IMR-90 (cell line): ENCODE results near the gene SH3BP2. TPM values are rescaled to one million over a fixed set of nuclear protein-coding genes. Genes with fewer than 3 reads are reported as not detected.

Source experiments
- ATAC-seq: fragments of 200-7000 bp; cut with Tn5 transposase; 2 replicates; pipeline ENCODE4 v1.9.1; 2020; ENCODE audit warnings: low read depth, mild to moderate bottlenecking, moderate library complexity
- BruUV-seq: library from RNA; stranded (reverse); fragments of 400-500 nt; replicated peaks from 2 replicates; lab custom pipeline; 2021; lab: Mats Ljungman, UMichigan
- CTCF ChIA-PET: fragments of 300-600 bp; formaldehyde crosslinking; extraction: SDS; loops from one replicate; lab custom pipeline; 2021; ENCODE audit warnings: antibody characterized with exemption; lab: Yijun Ruan, JAX
- POLR2A ChIA-PET: fragments of 300-600 bp; sonication (Branson Sonifier 250); formaldehyde crosslinking; loops from one replicate; lab custom pipeline; 2022; ENCODE audit warnings: antibody characterized with exemption; ENCODE audit not compliant: unreplicated experiment; lab: Charles Lee
- DNase-seq: peaks from one replicate; pipeline ENCODE4 v3.0.0; 2013
- H2AFZ ChIP-seq: replicated peaks from 2 replicates; pipeline ENCODE3; 2013; ENCODE audit warnings: low read length, mild to moderate bottlenecking; ENCODE audit not compliant: poor library complexity
- H2AK5ac ChIP-seq: 2 replicates; pipeline ENCODE4 v1.6.1; 2013; ENCODE audit warnings: low read depth, low read length, inconsistent platforms
- H2AK9ac ChIP-seq: replicated peaks from 2 replicates; pipeline ENCODE3; 2013; ENCODE audit warnings: mild to moderate bottlenecking, low read depth, low read length, moderate library complexity; ENCODE audit not compliant: poor library complexity
- H2BK120ac ChIP-seq: 2 replicates; pipeline ENCODE4 v1.6.1; 2013; ENCODE audit warnings: low read depth, low read length, inconsistent platforms
- H2BK15ac ChIP-seq: 3 replicates; pipeline ENCODE4 v1.6.1; 2013; ENCODE audit warnings: low read depth, low read length, inconsistent platforms
- H2BK20ac ChIP-seq: 2 replicates; pipeline ENCODE4 v1.6.1; 2013; ENCODE audit warnings: low read depth, mild to moderate bottlenecking, inconsistent platforms, low read length, moderate library complexity
- H2BK5ac ChIP-seq: 2 replicates; pipeline ENCODE4 v1.6.1; 2013; ENCODE audit warnings: mild to moderate bottlenecking, low read depth, low read length, inconsistent platforms; ENCODE audit not compliant: poor library complexity, severe bottlenecking
- H3K14ac ChIP-seq: replicated peaks from 2 replicates; pipeline ENCODE4 v1.6.1; 2013; ENCODE audit warnings: low read depth, low read length, inconsistent platforms
- H3K18ac ChIP-seq: 2 replicates; pipeline ENCODE4 v1.6.1; 2013; ENCODE audit warnings: low read depth, low read length, control low read depth
- H3K23ac ChIP-seq: 2 replicates; pipeline ENCODE4 v1.6.1; 2013; ENCODE audit warnings: low read depth, low read length, inconsistent platforms
- H3K27ac ChIP-seq: 2 replicates; pipeline ENCODE4 v1.5.1; 2013; ENCODE audit warnings: mild to moderate bottlenecking, control low read depth, low read length; ENCODE audit not compliant: insufficient read depth
- H3K27me3 ChIP-seq: 2 replicates; pipeline ENCODE4 v1.6.1; 2013; ENCODE audit warnings: low read length; ENCODE audit not compliant: control insufficient read depth, insufficient read depth
- H3K36me3 ChIP-seq: 2 replicates; pipeline ENCODE4 v1.6.1; 2013; ENCODE audit warnings: low read length, mixed read lengths; ENCODE audit not compliant: control insufficient read depth, insufficient read depth
- H3K4ac ChIP-seq: 2 replicates; pipeline ENCODE4 v1.6.1; 2013; ENCODE audit warnings: low read depth, low read length, inconsistent platforms
- H3K4me1 ChIP-seq: 2 replicates; pipeline ENCODE4 v1.6.1; 2013; ENCODE audit warnings: low read length, mixed read lengths; ENCODE audit not compliant: control insufficient read depth, insufficient read depth
- H3K4me2 ChIP-seq: 2 replicates; pipeline ENCODE4 v1.6.1; 2013; ENCODE audit warnings: low read depth, mild to moderate bottlenecking, control low read depth, low read length, moderate library complexity
- H3K4me3 ChIP-seq: 2 replicates; pipeline ENCODE4 v1.5.1; 2013; ENCODE audit warnings: low read depth, mild to moderate bottlenecking, control low read depth, low read length, moderate library complexity; ENCODE audit not compliant: insufficient read depth
- H3K56ac ChIP-seq: 2 replicates; pipeline ENCODE4 v1.6.1; 2013; ENCODE audit warnings: low read length, inconsistent platforms; ENCODE audit not compliant: insufficient read depth; ENCODE audit errors: extremely low read depth
- H3K79me1 ChIP-seq, 2 experiments: 2 replicates each; pipeline ENCODE4 v1.6.1; 2013; ENCODE audit warnings: low read length in 2 of 2, inconsistent platforms in 1 of 2, low read depth in 1 of 2
- H3K9ac ChIP-seq: 2 replicates; pipeline ENCODE4 v1.6.1; 2013; ENCODE audit warnings: low read depth, low read length, control low read depth
- H3K9me1 ChIP-seq: 2 replicates; pipeline ENCODE4 v1.6.1; 2013; ENCODE audit warnings: low read length, inconsistent platforms; ENCODE audit not compliant: insufficient read depth
- H3K9me3 ChIP-seq: 2 replicates; pipeline ENCODE4 v1.6.1; 2013; ENCODE audit warnings: low read length; ENCODE audit not compliant: control insufficient read depth, insufficient read depth
- H4K20me1 ChIP-seq: 2 replicates; pipeline ENCODE4 v1.6.1; 2013; ENCODE audit warnings: low read length, inconsistent platforms; ENCODE audit not compliant: insufficient read depth
- H4K5ac ChIP-seq: 2 replicates; pipeline ENCODE4 v1.6.1; 2013; ENCODE audit warnings: mild to moderate bottlenecking, low read depth, low read length, control low read depth
- H4K8ac ChIP-seq, 2 experiments: 2 replicates each; pipeline ENCODE4 v1.6.1; 2013; ENCODE audit warnings: low read depth in 2 of 2, low read length in 2 of 2, control low read depth in 1 of 2, inconsistent platforms in 1 of 2
- H4K91ac ChIP-seq: 2 replicates; pipeline ENCODE4 v1.6.1; 2013; ENCODE audit warnings: low read depth, low read length, inconsistent platforms; ENCODE audit not compliant: insufficient read depth
- RAD21 ChIP-seq: IDR thresholded peaks from 2 replicates; pipeline ENCODE4 v1.6.1; 2012; ENCODE audit warnings: low read length, improper control_type of control experiment
- SMC3 ChIP-seq: fragments of 150-350 bp; IDR thresholded peaks from 2 replicates; pipeline ENCODE4 v1.6.1; 2016; ENCODE audit warnings: low read depth, mild to moderate bottlenecking, antibody characterized with exemption, low read length, moderate library complexity
- WGBS, 2 experiments: methylation state at CpG; one replicate each; pipeline versions ENCODE4 v1.1.5 to v1.1.7; 2013; ENCODE audit warnings: missing lambda C conversion rate in 2 of 2; ENCODE audit not compliant: insufficient read length in 1 of 2; ENCODE audit errors: extremely low coverage in 2 of 2; 5-methylcytosine and 5-hydroxymethylcytosine counted together
- dilution Hi-C: fragments of 300-500 bp; cut with HindIII; formaldehyde crosslinking; loops from one replicate; pipeline ENCODE4 v1.14.3; 2018; ENCODE audit warnings: low sequenced_read_pairs; ENCODE audit not compliant: unreplicated experiment
- in situ Hi-C: fragments of 300-500 bp; cut with MboI; formaldehyde crosslinking; loops from 3 replicates; pipeline ENCODE4 v1.14.3; 2019; ENCODE audit warnings: low sequenced_read_pairs, inconsistent platforms, mixed read lengths
- intact Hi-C: fragments of 100-400 bp; cut with micrococcal nuclease; formaldehyde crosslinking; loops from 2 replicates; pipeline ENCODE4 v1.10.0; 2022
- polyA plus RNA-seq, 3 experiments: library from polyadenylated mRNA; depleted of rRNA; stranded (reverse); fragments of >200 nt; gene quantifications; 2 replicates each; pipeline ENCODE4 v1.2.3, GENCODE V29; 2012; ENCODE audit warnings: low replicate concordance in 1 of 3
- total RNA-seq: library from RNA; depleted of rRNA; stranded (reverse); fragments of >200 nt; gene quantifications from 2 replicates; pipeline ENCODE4 v1.2.3, GENCODE V29; 2012

The SH3BP2 gene
- total and polyA plus RNA-seq, 2 of the 4 experiments (the other 2 are of a cell fraction), result 9.0 to 37.2 TPM

DNA sequence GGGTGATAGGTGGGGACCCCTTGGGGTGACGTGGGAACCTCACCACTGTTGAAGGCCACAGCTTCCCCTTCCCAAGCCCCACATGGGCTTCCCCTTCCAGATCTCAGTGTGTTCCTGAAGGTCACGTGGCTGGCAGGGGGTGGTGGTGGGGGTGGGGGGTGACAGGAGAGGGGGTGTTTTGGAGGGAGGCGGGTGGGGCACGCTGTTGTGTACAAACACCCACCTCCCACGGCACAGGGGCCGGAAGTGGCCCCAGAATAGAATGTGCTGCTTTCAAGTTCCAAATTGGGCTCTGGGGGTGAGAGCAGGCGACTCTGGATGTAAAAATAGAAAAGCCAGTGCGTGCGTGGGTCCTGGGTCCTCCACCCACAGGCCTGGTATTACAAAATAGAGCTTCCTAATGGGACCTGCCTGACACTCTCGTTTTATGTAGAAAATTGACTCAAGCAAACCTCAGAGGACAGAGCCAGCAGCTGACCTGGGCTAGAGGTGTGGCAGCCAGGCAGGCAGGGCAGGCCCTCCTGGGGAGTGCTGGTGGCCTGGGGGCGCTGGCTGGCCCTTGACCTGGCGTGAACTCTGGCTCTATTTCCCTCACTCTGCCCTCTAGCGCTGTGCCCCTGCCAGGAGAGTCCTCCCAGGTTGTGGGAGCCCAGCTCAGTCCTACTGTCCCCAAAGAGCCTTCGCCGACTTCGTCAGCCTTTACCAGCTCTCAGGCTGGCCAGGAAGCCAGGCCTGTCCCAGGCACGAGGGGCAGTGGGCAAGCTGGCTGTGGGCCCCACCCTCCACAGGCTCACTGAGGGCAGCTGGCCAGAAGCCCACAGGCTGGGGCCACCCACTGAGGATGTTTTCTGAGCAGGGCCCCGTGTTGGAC lies 5.4 kb upstream of the SH3BP2 start:
- BruUV-seq, result no TSS peak
- dilution Hi-C loops (no loop called here), intact Hi-C loops (no loop called here), in situ Hi-C loops (no loop called here)
- Histone ChIP-seq H3K4me1 (peaks cover 2% of the 10 kb centered on the region; the same call in 1 of the 2 replicates), H3K79me1 (no peaks in the 10 kb centered on the region), H2BK5ac (no peak overlapping the region), H2AK5ac (peak overlapping the region; percentile 28; the same call in 1 of the 2 replicates), H3K23ac (no peak overlapping the region), H4K5ac (no peak overlapping the region), H4K8ac (no peak overlapping the region), H2BK15ac (no peak overlapping the region), H3K4ac (no peak overlapping the region), H3K18ac (no peak overlapping the region), H2AFZ (no peak overlapping the region), H3K56ac (no peak overlapping the region), H2BK120ac (no peak overlapping the region), H3K4me2 (no peak overlapping the region), H3K36me3 (no peaks in the 10 kb centered on the region), H4K91ac (no peak overlapping the region), H3K27me3 (peaks cover 3% of the 10 kb centered on the region), H3K9me1 (no peaks in the 10 kb centered on the region), H4K20me1 (no peaks in the 10 kb centered on the region), H3K14ac (no peak overlapping the region), H2AK9ac (no peak overlapping the region), H3K9ac (no peak overlapping the region), H2BK20ac (no peak overlapping the region), H3K9me3 (peaks cover 4% of the 10 kb centered on the region), H3K27ac (no peak overlapping the region), H3K4me3 (no peak overlapping the region)
- TF ChIP-seq SMC3 (no peak), RAD21 (no peak)
- CTCF ChIA-PET, result no interaction called here
- WGBS, 2 experiments, result 75% methylated on average over 7 of the region's 18 CpGs; no CpG with 5 or more reads in 1 of the 2 experiments
- ATAC-seq (no peak), DNase-seq (no peak)
- POLR2A ChIA-PET, result no interaction called here
